HG03558 (cell line): ENCODE data around the gene HORMAD2.

Experiments used
- ATAC-seq: cut with Tn5 transposase; IDR thresholded peaks from one replicate; pipeline ENCODE4 v1.9.1; 2021; ENCODE audit warnings: moderate number of reproducible peaks; ENCODE audit not compliant: unreplicated experiment; ENCODE audit errors: extremely low read depth

The HORMAD2 gene, protein sequence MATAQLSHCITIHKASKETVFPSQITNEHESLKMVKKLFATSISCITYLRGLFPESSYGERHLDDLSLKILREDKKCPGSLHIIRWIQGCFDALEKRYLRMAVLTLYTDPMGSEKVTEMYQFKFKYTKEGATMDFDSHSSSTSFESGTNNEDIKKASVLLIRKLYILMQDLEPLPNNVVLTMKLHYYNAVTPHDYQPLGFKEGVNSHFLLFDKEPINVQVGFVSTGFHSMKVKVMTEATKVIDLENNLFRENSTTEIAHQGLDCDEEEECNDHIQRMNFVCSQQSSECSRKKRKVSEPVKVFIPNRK

DNA sequence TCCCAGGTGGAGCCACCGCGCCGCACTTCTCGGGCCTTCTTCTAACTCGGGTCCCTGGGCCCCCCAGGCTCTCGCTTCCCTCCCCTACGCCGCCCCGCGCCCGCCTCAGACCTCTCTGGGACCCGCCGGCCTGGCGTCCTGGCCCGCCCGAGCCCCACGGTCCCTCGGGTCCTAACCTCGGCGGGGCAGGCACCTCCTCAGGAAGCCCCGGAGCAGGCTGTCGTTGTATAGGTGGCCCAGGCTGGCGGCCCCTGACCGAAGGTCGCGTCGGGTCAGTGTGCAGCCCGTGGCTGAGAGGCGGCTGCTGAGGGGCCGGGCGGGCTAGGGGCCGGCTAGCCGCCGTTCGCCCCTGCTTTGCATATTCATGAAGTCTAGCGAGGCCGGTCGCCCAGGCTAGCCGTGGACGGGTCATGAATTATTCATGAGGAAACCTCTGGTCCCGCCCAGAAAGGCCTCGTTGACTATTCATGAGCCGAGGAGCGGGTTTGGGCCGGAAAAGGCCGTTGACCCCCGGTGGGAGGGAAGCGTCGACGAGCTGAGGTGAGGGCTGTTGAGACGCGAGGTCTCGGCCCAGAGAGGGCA is at the start of gene HORMAD2:
HORMAD2 (plus strand) TSS at position 513 of the 582 bp plus-strand sequence. CDS start 13,489 bp downstream, outside the sequence.
- ATAC-seq, result no peak

DNA sequence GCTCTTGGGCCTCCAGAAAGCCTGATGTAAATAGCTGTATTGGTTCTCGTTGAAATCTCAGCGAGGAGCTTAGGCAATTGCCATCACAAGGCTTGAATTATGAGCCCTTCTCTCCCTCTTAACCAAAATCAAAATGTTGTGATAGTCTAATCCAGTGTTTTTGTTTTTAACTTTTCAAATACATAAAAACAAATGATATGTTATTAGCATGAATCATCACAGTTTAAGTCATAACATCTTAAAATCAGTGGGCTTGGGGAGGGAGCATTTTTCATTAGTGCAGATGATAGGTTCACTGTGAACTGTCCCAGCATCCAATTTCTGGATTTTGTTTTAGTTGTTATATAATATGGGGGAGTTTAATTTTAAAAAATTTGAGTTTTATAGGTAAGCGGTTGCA is 48.9 kb upstream of the HORMAD2 start:
- ATAC-seq, result no peak

DNA sequence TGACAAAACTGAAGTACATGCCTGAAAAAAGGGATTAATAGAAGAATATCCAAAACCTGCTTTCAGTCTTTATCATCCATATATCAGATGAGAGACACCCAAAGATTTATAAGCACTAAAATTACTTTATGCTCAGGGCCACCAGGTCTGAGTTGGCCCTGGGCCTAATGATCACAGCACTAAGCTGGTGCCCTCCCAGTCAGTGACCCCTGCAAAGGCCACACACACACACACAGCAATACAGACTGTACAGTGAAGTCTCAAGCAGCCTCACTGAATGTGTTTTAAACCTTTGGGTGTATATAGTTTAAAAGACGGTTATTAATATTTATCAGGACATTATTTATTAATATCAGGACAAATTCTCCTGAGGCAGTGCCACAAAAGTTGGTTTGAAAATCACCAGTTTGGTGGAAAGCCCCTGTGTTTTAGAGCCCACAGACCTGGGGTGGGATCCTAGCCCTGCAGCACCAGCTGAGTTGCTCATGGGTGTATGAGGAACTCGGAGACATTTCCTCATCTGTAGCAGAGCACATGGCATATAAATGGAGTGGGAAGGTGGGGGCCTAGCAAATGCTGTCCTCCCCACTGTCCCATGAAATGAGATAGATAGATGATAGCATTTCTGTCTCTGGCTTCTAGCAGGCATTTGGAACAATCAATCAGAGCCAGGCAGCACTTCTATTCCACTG is 48.4 kb upstream of the HORMAD2 start:
- ATAC-seq, result no peak

DNA sequence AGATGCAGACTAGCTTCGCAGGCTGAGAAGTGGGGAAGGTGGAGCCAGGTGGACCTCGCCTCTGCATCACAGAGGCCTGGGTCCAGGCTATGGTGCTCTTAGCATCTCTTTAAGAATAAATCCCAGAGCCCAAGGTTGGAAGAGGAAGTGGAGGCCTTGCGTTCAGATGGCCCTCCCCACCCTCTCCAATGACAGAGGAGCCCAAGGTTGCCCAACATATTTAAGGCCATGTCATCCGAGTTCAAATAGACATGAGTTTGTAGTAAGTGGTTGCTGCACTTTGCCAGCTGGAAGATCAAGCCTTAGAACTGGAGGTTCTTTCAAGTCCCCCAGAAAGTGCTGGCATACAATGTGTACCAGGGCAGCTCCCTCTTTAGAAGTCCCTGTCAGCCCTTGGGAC is 47.1 kb upstream of the HORMAD2 start:
- ATAC-seq, result no peak

DNA sequence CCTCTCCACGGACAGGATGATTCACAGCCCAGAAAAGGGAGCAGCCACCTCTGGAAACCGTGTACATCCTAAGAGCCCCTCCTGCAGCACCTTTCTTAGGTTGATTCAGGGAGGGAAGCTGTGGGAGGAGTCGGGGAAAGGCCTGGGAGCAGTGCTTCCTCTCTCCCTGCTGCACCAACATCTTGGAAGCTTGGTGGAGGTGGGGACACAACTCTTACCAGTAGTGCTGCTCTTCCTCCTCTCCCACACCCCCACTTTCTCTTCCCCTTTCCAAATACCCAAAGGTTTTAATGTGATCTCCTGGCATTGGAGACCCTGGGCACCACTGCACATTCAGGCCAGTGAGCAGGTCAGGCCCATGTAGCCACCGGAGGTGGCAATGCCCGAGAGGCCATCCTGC is 46.4 kb upstream of the HORMAD2 start:
- ATAC-seq, result no peak

DNA sequence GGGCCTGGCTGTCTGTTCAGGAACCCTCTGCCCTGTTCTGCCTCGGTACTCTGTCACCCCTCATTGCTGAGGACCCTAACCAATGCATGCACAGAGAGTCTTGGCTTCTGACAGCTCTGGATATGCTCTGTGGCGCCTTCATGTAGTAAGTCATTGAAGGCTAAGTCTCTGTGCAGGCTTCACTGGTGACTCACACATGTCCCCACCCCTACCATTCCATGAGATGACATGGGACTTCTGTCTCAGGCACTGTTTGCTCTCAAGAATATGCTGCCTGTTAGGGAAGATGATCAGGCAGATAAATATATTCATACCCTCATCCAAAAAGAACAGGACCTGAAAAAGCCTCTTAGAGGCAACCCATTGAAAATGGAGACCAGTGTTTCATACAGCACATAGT is 43.6 kb upstream of the HORMAD2 start:
- no peak for ATAC-seq

DNA sequence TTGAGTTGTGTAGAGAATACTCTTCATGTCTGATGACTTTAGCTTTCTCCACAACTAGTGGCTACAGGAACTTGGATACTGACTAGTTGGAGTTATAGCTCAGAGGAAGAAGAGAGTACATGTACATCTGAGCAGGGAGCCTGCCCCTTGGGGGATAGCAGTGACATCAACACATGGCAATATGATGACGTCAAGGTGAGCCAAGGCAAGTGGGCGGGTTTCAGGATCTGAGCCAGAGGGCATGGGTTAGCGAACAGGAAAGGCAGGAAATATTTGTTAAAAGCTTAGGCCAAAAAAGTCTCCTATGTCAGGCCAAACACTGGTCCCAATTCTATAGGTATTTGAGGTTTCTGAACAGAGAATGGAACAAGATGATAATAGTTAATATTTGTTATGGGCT is 42.0 kb upstream of the HORMAD2 start:
- ATAC-seq, result no peak

DNA sequence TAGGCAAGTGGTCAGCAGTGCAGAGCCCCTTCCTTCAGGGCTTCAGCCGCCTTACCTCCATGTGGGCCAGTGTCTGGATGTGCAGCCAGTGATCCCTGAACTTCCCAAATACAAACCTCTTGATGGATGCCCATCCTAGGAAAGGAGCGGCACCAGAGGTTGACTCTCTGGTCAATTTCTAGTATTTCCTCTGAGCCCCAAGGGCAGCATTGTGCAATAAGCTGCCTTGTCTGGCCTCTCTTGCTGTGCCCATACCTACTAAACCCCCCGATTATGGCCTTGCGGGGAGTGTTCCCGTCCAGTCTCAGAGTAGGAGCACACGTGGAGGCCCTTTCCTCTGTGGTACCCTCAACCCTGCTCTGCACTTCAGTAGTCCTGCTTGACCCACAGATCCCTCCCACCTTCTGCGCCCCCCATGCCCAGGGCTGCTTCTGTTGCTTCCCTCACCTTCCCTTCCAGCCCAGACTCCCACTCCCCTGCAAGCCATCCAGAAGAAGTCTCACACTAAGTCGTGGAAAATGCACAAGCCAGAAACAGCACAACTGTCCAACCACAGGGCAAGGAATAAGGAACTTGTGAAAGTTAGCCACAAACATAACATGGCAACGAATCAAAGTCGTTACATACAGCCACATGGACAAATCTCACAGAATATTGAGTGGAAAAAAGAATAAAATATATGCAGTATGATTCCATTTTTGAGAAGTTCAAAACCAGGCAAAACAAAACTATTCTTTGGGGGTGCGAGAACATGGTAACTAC is 39.6 kb upstream of the HORMAD2 start:
- ATAC-seq, result no peak

DNA sequence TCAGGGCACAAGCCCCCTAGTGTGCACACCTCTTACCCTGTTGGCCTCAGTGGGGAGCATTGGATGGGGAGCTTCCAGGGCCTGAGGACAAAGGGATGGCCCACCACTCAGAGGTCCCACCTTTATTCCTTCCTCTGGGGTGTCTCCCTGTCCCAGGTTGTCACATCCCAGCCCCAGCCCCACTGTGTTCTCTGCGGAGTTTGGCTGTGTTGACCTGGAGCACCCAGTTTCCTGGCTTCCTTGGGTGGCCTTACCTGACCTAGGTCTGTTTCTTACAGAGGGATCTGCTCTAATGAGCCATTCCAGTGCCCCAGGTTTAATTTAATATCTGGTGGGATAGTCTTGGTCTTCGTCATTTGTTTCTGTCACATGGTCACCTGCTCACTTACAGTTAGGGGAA is 38.8 kb upstream of the HORMAD2 start:
- ATAC-seq, result no peak

DNA sequence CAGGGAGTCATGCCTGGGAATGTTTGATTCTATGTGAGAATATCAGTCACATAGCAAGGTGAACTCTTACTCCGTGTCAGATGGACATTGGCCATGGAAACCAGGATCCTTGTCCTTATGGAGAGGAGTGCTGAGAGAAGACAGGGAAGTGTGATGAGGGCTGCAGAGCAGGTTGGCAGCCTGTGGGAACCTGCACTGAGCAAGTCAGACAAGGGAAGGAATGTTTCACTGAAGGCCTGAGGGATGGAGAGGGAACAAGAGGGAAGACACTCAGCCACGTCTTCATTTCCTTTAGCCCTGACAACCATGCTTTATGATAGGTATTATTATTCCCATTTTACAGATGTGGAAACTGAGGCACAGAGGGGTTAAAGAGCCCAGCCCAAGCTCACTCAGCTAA is 38.4 kb upstream of the HORMAD2 start:
- no peak for ATAC-seq

DNA sequence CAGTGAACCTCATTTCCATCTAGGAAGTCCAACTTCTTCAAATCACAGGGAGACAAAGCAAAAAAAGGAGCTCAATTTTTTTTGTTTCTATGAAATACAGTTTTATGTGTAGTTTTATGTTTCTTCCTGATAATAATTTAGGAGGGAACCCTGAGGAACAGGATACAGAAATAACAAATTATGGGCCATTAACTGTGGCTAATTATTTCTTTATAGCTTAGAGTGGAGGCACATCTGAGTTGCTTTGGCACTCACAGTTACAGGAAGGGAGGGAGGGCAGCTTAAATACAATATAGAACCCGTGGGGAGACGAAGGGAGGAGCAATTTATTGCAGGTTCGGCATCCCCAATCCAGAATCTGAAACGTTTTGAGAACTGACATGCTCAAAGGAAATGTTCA is 37.1 kb upstream of the HORMAD2 start:
- no peak for ATAC-seq

DNA sequence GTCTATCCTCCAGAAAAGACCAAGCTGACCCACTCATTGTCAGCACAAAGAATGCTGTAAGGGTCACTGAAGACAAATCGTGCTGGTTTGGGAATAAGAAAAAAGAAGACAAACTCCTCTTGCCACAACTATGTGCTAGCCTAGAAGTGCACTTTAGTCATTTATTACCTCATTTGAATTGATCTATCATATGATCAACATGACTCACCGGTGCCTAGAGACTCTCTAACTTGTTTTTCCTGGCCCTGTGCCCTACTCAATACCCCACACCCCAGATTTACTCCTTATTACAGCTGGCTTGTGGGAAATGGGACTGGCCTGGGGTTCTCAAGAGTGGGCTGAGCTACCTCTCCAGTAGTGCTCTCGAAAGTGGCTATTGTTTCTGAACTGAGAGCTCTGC is 35.9 kb upstream of the HORMAD2 start:
- ATAC-seq, result no peak

DNA sequence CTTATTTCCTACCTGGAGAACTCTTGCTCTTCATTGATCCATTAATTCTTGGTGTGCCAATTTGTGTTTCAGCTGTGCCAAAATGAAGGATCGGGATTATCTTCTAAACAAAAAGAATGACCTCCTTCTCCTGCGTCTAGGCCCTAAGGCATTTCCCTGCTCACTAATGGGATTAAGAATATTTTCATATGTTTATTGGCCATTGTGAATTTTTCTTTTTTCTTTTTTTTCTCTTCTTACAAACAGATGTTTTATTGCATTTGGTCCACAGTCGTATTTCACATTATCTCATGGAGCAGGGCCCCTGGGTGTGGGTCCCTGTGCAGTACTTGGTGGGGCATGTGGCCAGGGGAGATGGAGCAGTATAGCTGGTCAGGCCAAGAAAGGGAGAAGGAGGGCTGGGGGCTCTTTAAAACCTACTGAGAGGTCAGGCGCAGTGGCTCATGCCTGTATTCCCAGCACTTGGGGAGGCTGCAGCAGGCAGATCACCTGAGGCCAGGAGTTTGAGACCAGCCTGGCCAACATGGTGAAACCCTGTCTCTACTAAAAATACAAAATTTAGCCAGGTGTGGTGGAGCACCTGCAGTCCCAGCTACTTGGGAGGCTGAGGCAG is 35.3 kb upstream of the HORMAD2 start:
- no peak for ATAC-seq

DNA sequence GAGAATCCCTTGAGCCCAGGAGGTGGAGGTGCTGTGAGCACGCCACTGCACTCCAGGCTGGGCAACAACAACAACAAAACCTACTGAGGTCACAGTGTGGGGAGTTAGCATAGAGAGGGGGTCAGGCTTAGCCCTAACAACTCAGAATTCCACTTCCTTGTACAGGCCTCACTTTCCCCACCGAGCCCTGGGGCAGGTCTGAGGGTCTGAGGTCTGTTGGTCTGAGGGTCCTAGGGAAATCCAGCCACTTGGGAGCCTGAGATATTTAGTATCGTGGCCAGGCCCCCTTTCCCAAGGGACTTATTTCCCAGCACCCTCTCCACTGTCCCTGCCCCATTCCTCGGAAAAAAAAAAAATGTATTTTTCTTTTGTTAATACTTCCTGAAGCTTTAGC is 34.8 kb upstream of the HORMAD2 start:
- ATAC-seq, result no peak

DNA sequence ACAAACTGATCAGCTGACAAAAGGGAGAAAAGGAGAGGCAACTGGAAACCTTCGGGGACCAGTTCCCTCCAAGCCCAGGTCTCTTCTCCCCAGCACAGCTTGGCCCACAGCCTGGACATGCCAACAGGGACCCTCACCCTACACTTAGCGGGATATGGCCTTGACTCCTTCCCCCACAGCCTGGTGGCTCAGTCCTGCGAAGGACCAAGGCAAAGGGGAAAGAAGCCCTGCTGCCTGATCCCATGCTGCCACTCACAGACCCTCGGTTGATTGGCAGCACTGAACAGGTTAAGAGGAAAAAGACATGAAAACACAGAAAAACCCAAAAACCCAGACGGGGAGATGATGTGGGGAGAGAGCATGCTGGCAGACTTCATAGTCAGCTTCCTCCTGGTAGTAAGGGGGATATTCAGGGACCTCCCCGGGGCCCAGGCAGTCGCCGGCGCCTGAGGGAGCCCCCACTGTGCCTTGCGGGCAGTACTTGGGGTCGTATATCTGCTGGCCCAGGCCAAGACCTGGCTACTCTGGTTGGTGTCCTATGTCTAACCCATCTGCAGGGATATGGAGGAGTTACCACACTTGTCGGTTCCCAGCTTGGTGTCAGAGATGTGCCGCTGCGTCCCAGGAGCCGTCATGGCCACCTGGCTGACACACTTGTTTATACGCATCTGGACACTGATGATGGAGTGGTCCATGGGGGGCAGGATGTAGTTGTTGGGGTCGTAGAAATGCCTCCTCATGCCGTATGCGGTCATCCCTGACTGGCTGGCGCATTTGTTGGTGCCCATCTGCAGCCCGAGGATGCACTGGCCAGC is 34.2 kb upstream of the HORMAD2 start:
- no peak for ATAC-seq

DNA sequence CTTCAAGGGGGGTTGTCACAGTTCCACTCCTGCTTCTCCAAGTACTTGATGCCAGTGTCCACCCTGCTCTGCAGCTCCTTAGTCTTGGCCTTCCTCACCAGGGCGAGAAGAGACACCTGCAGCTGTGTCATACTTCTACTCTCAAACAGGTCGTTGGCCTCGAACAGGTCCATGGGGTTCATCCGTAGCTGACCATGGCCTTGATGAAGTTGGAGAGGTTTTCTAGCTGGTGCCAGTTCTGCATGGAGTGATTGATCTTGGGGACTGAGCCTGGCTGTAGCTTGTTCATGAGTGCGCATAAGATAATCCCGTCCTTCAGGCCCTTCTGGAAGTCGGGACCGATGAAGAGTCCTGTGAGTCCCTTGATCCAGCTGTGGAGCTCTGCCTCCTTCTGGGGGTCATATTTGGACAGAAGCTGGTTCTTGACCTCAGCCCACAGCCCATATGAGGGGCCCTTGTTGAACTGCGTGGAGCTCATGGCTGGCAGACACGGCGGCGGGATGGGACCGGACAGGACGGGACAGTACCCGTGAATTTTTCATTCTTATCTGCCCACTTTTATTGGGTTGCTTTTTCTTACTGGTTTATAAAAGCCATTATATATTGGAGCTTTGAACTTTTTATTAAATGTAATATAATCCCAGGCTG is 33.4 kb upstream of the HORMAD2 start:
- no peak for ATAC-seq

DNA sequence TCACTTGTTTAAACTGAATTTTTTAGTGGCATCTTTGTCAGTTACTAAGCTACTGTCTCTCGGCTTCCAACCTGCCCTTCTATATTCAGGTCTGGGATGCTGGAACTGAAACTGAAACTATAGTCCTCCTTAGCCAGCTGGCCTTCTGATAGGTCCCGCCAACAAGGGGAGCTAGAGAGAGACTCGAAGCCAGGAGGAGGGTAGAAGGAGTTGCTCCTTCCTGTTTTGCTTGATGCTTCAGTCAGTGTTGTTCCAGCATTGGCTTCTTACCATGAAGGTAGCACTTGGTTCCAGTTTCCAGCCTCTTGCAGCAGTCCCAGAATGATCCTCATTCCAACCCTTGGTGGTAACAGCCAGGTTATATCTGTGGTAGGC is 32.9 kb upstream of the HORMAD2 start:
- no peak for ATAC-seq

DNA sequence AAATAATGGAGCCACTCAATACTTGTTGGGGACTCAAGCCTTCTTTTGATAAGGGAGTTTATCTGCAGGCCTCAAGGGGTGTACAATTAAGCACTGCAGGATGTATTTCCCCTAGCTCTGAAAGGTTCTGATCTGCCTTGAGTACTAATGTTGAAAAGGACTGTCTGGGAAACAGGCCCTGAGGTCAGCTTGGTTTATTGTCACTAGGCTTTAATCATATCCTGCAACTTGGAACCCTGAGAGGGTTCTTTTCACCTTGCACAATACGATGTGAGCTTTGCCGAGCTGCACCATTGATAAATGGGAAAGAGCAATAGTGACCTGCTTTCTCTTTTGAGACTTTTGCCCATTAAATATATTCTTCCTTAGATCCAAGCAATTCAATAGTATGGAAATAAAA is 31.6 kb upstream of the HORMAD2 start:
- no peak for ATAC-seq

DNA sequence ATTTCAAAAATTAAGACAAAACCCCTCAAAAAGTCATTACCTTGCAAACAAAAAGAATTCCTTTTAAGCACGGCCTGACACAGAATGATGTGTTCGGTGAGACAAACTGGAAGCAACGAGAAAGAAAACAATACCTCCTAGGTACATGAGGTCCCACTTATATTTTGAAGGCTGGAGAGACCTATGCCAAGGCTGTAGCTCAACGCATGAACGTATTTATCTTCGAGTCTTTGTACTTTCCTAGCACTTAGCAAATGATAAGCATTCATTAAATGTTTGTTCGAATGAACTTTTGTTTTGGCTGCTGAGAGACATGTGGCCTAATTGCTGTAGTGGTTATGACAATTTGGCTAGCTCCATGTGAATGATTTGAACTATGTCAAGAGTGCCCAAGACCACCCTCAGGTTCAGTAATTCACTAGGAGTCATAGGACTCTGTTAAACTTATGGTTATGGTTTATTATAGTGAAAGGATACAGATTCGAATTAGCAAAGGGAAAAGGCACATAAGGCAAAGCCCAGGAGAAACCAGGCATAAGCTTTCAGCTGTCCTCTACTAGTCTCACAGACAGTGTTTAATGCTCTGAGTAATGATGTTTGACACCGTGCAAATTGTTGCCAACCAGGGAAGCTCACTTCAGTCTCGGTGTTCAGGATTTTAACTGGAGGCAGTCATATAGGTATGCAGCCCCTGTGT is 26.0 kb upstream of the HORMAD2 start:
- no peak for ATAC-seq
